Bone marrow (tissue), 2 donors: ENCODE data around the gene TMEM30B.

ENCODE experiments used
- DNase-seq, 2 donors: peaks; one replicate each; lab custom pipeline; 2025; lab: John Stamatoyannopoulos, UW

Gene TMEM30B

GRCh38 chr14:61233436-61233956 is 47.6 kb downstream of the TMEM30B start:
- DNase-seq = no peak

GRCh38 chr14:61231810-61232209 is 49.3 kb downstream of the TMEM30B start:
- DNase-seq = no peak

GRCh38 chr14:61229981-61230380 is 51.2 kb downstream of the TMEM30B start:
- DNase-seq = no peak

- no peak for DNase-seq
These were observed 51.7 kb downstream of the TMEM30B start for GRCh38 chr14:61229475-61229888.

GRCh38 chr14:61227884-61228591 is 53.1 kb downstream of the TMEM30B start:
- DNase-seq = no peak
